WTC11 (cell line): ENCODE data around the gene UNCX.

Source experiments
- ETV6 ChIP-seq: sonication (generic); formaldehyde crosslinking; IDR thresholded peaks from 2 replicates; pipeline ENCODE4 v1.8.1; 2022; ENCODE audit warnings: mild to moderate bottlenecking, missing genetic modification reagents
- FOXJ3 ChIP-seq: sonication (generic); formaldehyde crosslinking; IDR thresholded peaks from 2 replicates; pipeline ENCODE4 v1.9.0; 2021; ENCODE audit warnings: missing genetic modification reagents, mild to moderate bottlenecking, borderline replicate concordance
- TF ChIP-seq, protein P1 (sequence below): fragments of 200-600 bp; IDR thresholded peaks from 2 replicates; pipeline ENCODE4 v1.8.0; 2022; ENCODE audit warnings: antibody characterized with exemption

DNA sequence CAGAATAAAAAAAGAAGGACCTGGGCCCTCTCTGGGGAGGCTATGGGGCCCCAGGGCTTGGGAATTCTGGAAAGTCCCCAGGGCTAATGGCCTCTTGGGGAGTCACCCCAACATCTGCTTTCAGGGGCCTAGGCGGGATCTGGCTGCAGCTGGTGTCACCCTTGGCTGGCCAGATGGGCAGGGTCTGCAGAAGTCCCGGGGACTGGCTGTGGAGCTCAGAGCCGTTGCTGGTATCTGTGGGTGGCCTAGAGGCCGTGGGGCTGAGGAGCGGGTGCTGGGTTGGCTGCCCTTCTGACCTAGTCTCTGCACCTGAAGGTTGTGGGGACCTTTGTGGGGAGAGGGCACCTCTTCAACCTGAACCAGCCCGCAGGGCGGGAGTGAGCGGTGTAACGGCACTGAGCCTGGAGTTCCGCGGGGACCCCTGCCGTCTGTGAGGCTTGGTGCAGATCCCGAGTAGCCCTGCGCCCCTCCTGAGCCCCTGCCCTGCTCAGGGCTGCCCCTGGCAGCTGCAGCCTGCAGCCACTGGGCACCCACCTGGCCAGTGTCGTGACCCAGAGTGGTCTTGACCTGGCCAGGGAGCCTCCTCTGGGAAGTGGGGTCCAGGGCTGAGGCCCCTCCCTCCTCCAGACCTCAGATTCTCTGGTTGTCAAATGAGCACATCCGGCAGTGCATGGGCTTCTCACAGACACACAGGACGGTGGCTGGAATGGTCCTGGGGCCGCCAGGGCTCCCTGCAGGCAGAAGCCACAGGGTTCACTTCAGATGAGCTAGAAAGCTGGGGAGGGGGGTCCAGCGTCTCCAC lies 51.5 kb downstream of the UNCX start:
- TF ChIP-seq, protein P1, sequence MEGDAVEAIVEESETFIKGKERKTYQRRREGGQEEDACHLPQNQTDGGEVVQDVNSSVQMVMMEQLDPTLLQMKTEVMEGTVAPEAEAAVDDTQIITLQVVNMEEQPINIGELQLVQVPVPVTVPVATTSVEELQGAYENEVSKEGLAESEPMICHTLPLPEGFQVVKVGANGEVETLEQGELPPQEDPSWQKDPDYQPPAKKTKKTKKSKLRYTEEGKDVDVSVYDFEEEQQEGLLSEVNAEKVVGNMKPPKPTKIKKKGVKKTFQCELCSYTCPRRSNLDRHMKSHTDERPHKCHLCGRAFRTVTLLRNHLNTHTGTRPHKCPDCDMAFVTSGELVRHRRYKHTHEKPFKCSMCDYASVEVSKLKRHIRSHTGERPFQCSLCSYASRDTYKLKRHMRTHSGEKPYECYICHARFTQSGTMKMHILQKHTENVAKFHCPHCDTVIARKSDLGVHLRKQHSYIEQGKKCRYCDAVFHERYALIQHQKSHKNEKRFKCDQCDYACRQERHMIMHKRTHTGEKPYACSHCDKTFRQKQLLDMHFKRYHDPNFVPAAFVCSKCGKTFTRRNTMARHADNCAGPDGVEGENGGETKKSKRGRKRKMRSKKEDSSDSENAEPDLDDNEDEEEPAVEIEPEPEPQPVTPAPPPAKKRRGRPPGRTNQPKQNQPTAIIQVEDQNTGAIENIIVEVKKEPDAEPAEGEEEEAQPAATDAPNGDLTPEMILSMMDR: no peak
- no peak for TF ChIP-seq ETV6
- no peak for TF ChIP-seq FOXJ3 (CRISPR knock-in tag)
